ENCODE results near the gene ABL1.

The ABL1 gene

DNA sequence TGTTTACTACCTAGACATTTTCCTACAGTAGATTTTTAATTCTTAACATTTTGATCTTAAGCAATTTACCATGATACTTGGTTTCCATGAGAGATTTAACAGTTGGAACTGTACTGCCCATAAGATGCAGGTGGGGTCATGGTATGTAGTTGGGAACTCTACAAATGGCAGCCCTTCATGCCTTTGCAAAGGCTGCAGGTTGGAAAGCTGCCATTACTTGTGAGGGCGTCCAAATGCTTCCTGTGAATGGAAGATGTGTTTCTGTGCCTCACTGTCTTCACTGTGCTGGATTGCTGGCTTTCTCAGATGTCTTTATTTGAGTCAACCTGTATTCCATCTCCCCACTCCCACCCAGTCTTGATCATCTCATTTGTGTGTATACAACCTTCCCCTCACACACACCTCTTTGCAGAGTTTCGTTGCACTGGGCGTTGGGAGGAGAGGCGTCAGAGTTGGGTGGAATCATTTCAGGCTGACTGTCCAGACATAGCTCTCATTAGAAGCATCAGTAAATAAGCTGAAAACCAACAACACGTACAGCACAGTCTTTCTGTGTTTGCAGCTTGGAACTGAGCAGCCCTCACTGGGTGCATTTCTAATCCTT, 14.8 kb upstream of the ABL1 start:
- TF ChIP-seq, protein P1, sequence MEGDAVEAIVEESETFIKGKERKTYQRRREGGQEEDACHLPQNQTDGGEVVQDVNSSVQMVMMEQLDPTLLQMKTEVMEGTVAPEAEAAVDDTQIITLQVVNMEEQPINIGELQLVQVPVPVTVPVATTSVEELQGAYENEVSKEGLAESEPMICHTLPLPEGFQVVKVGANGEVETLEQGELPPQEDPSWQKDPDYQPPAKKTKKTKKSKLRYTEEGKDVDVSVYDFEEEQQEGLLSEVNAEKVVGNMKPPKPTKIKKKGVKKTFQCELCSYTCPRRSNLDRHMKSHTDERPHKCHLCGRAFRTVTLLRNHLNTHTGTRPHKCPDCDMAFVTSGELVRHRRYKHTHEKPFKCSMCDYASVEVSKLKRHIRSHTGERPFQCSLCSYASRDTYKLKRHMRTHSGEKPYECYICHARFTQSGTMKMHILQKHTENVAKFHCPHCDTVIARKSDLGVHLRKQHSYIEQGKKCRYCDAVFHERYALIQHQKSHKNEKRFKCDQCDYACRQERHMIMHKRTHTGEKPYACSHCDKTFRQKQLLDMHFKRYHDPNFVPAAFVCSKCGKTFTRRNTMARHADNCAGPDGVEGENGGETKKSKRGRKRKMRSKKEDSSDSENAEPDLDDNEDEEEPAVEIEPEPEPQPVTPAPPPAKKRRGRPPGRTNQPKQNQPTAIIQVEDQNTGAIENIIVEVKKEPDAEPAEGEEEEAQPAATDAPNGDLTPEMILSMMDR (IDR thresholded peaks at IDR 0.05; ENCODE audit: borderline replicate concordance, insufficient read depth, low read depth, low read length) = no peak
- no peak overlapping the region for H3K4me3 ChIP-seq (ENCODE audit: low read depth, low read length)

DNA sequence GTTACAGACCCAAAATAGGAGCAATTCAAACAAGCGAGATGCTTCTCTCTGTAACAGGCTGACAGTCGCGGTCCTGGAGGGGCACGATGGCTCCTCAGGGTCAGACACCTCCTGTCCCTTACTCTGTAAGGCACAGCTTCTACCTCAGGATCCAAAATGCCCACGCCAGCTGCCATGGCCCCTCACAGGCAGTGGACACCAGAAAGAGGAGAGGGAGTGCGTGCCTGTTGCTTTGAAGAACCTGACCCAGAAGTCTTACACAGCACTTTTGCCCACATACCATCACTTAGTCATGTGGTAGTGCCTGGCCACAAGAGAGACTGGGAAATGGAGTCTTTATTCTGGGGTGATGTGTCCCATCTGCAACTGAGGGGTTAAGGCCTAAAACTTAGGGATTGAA, 11.6 kb upstream of the ABL1 start:
- no peak overlapping the region for H3K4me3 ChIP-seq (ENCODE audit: low read depth, low read length)
- TF ChIP-seq, protein P1 (IDR thresholded peaks at IDR 0.05; ENCODE audit: borderline replicate concordance, insufficient read depth, low read depth, low read length) = no peak

DNA sequence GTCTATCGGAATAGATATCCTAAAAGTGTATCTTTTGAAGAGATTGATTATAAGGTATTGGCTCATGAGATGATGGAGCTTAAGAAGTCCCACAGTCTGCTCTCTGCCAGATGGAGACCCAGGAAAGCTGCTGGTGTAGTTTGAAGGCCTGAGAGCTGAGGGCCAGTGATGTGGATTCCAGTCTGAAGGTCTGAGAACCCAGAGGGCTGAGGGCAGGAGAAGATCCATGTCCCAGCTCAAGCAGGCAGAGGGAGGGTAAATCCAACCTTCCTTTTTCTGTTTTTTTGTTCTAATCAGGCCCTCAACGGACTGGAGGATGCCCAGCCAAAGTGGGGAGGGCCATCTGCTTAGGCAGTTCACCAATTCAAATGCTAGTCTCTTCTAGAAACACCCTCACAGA, 11.0 kb upstream of the ABL1 start:
- TF ChIP-seq, protein P1 (IDR thresholded peaks at IDR 0.05; ENCODE audit: borderline replicate concordance, insufficient read depth, low read depth, low read length) = no peak
- H3K4me3 ChIP-seq (ENCODE audit: low read depth, low read length) = no peak overlapping the region

DNA sequence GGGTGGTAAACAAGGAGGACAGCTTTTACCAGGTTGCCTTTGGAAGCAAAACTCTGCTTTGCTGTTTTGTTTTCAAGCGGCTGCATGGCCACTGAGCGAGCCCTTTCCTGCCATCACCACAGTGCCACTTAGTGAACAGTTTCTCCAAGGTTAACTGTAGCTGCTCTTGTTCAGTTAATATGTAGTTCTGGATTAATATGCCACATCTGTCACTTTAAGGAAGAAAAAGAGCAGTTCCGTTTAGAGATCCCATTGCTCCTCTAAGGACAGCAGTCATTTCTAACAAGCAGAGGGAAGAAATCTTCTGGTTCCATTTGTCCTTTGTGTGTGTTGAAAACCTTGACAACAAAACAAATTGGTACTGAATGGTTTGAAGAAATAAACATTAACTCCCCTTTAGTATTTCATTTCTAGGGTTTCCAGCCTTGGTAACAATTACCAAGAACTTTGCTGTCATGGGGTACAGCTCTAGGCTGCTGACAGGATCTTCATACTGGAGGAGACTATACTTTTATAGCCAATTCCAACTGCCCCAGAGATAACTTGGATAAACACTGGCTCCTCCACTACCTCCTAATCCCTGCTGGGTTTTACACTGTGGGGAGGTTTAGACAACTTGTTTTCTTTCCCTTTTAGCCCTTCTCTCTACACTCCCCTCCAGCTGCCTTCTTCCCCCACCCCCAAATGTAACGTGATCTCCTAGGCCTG, 10.3 kb upstream of the ABL1 start:
- no peak overlapping the region for H3K4me3 ChIP-seq (ENCODE audit: low read depth, low read length)

DNA sequence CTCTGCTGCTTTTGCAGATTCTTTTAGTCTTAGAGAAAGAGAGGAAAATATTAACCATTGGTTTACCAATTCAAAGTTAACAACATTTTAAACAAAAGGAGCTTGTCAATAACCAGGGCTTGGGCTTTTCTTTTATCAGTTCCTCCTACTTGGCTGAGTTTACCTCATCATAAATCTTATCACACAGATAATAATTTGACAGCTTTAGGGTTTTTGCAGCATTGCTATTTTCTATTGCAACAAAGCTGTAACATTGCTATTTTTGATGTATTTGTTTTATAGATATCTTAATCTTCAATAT, 9.8 kb upstream of the ABL1 start:
- no peak overlapping the region for H3K4me3 ChIP-seq (ENCODE audit: low read depth, low read length)
- TF ChIP-seq, protein P1 (IDR thresholded peaks at IDR 0.05; ENCODE audit: borderline replicate concordance, insufficient read depth, low read depth, low read length) = no peak

More for the DNA sequence above, 10.3 kb upstream of the ABL1 start:
- TF ChIP-seq, protein P1 (IDR thresholded peaks at IDR 0.05; ENCODE audit: borderline replicate concordance, insufficient read depth, low read depth, low read length) = no peak

DNA sequence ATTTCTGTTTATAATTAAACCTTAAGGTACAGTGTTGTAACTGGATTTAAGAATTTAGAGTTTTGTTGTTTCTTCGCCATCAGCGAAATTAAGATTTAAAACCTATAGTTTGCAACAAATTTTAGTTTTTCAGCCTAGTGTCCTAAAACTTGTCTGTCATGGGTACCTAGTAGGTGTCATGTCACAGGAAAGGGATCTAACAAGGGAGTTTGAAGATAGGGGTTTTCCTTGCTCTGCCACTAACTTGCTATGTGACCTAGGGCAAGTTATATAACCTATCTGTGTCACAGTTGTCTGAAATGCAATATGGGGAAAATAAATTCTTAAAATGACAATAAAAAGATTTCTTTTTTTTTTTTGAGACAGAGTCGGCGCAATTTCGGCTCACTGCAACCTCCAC, 9.2 kb upstream of the ABL1 start:
- H3K4me3 ChIP-seq (ENCODE audit: low read depth, low read length) = no peak overlapping the region
- TF ChIP-seq, protein P1 (IDR thresholded peaks at IDR 0.05; ENCODE audit: borderline replicate concordance, insufficient read depth, low read depth, low read length) = no peak

DNA sequence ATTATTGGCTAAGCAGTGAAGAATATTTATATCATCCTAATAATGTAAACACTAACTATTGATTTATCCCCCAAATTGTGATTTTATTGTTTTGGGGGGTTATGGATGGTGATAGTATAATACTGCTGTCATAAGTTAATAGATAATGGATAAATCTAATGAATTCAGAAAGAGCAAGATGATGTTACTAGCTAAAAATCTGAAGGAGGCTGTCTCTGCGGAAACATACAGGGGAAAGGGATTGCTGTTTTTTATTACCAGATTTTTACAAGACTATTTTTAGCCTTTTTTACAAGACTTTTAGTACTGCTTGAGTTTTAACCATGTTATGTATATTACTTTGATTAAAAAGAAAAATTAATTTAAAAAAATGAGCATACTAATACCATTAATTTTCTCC, 5.3 kb upstream of the ABL1 start:
- H3K4me3 ChIP-seq (ENCODE audit: low read depth, low read length) = no peak overlapping the region
- TF ChIP-seq, protein P1 (IDR thresholded peaks at IDR 0.05; ENCODE audit: borderline replicate concordance, insufficient read depth, low read depth, low read length) = no peak
